Measurements from ENCODE around the gene TACR2. TPM values are rescaled to one million over a fixed set of nuclear protein-coding genes. Genes with fewer than 3 reads are reported as not detected.

TACR2 gene
- total and polyA plus RNA-seq, 2 of the 13 experiments (the other 11 are each of a cell fraction or from before 2014, with no cell fraction given), result 0.04 TPM; not detected in 1

DNA sequence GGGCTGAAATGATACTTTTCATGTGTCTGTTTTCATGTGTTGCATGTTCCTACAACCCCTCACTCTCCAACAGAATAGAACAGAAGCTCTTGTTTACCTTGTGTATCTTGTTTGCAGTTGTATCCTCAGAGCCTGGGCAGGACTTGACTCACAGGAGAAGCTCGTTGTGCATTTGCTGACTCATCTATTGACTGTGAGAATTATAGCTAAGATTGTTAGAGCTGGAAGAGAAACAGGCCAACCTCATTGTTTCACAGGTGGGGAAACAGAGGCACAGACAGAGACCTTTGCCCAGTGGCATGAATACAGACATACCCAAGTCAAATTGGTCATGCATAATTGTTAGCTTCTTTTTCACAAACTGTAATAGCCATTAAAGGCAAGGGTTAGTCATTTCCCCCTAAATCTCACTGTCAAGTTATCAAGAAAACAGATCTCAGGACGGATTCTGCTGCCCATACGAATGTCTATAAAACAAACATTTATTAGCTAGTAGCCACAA is 30.0 kb upstream of the TACR2 start (continued):
- TF ChIP-seq, protein P1, sequence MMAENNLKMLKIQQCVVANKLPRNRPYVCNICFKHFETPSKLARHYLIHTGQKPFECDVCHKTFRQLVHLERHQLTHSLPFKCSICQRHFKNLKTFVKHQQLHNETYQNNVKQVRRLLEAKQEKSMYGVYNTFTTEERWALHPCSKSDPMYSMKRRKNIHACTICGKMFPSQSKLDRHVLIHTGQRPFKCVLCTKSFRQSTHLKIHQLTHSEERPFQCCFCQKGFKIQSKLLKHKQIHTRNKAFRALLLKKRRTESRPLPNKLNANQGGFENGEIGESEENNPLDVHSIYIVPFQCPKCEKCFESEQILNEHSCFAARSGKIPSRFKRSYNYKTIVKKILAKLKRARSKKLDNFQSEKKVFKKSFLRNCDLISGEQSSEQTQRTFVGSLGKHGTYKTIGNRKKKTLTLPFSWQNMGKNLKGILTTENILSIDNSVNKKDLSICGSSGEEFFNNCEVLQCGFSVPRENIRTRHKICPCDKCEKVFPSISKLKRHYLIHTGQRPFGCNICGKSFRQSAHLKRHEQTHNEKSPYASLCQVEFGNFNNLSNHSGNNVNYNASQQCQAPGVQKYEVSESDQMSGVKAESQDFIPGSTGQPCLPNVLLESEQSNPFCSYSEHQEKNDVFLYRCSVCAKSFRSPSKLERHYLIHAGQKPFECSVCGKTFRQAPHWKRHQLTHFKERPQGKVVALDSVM (CRISPR knock-in tag; IDR thresholded peaks at IDR 0.05), result no peak
- TF ChIP-seq NFE2L2 (IDR thresholded peaks at IDR 0.05; ENCODE audit: low read length), result peak; percentile 93
- TF ChIP-seq, protein P2, sequence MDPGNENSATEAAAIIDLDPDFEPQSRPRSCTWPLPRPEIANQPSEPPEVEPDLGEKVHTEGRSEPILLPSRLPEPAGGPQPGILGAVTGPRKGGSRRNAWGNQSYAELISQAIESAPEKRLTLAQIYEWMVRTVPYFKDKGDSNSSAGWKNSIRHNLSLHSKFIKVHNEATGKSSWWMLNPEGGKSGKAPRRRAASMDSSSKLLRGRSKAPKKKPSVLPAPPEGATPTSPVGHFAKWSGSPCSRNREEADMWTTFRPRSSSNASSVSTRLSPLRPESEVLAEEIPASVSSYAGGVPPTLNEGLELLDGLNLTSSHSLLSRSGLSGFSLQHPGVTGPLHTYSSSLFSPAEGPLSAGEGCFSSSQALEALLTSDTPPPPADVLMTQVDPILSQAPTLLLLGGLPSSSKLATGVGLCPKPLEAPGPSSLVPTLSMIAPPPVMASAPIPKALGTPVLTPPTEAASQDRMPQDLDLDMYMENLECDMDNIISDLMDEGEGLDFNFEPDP (CRISPR knock-in tag; conservative IDR thresholded peaks at IDR 0.05), result no peak
- no peak for TF ChIP-seq REL (CRISPR knock-in tag; conservative IDR thresholded peaks at IDR 0.05)
- TF ChIP-seq ZNF550 (CRISPR knock-in tag; IDR thresholded peaks at IDR 0.05; ENCODE audit: borderline replicate concordance), result no peak
- TF ChIP-seq REPIN1 (CRISPR knock-in tag; IDR thresholded peaks at IDR 0.05; ENCODE audit: borderline replicate concordance, low read depth), result no peak
- TF ChIP-seq SRY (CRISPR knock-in tag; IDR thresholded peaks at IDR 0.05), result no peak
- no peak for TF ChIP-seq ZNF556 (CRISPR knock-in tag; IDR thresholded peaks at IDR 0.05; ENCODE audit: borderline replicate concordance)
- no peak for TF ChIP-seq XBP1 (CRISPR knock-in tag; IDR thresholded peaks at IDR 0.05)
- no peak for TF ChIP-seq TGIF2 (CRISPR knock-in tag; IDR thresholded peaks at IDR 0.05)
- TF ChIP-seq ONECUT2 (CRISPR knock-in tag; IDR thresholded peaks at IDR 0.05), result no peak
- TF ChIP-seq FOSL1 (CRISPR knock-in tag; IDR thresholded peaks at IDR 0.05; ENCODE audit: borderline replicate concordance), result peak; percentile 34; the same call in 1 of the 2 replicates
- 0 out of 2 replicates have a peak, but pooled peaks have one; percentile 47 for TF ChIP-seq DPF2 (CRISPR knock-in tag; IDR thresholded peaks at IDR 0.05; ENCODE audit: borderline replicate concordance, low read depth)
- peak; percentile 93 for TF ChIP-seq FOXA3 (CRISPR knock-in tag; IDR thresholded peaks at IDR 0.05)
- TF ChIP-seq, protein P3, sequence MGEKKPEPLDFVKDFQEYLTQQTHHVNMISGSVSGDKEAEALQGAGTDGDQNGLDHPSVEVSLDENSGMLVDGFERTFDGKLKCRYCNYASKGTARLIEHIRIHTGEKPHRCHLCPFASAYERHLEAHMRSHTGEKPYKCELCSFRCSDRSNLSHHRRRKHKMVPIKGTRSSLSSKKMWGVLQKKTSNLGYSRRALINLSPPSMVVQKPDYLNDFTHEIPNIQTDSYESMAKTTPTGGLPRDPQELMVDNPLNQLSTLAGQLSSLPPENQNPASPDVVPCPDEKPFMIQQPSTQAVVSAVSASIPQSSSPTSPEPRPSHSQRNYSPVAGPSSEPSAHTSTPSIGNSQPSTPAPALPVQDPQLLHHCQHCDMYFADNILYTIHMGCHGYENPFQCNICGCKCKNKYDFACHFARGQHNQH (CRISPR knock-in tag; IDR thresholded peaks at IDR 0.05), result 0 out of 2 replicates have a peak, but pooled peaks have one; percentile 27
- TF ChIP-seq TMF1 (CRISPR knock-in tag; IDR thresholded peaks at IDR 0.05; ENCODE audit: low read depth), result no peak
- no peak for TF ChIP-seq ZNF674 (CRISPR knock-in tag; IDR thresholded peaks at IDR 0.05; ENCODE audit: low read depth)
- TF ChIP-seq HMG20A (CRISPR knock-in tag; IDR thresholded peaks at IDR 0.05; ENCODE audit: borderline replicate concordance), result no peak; the same call in 1 of the 2 replicates
- TF ChIP-seq ZNF382 (CRISPR knock-in tag; IDR thresholded peaks at IDR 0.05; ENCODE audit: borderline replicate concordance), result no peak
- no peak for TF ChIP-seq NRL (CRISPR knock-in tag; IDR thresholded peaks at IDR 0.05; ENCODE audit: borderline replicate concordance)
- TF ChIP-seq, protein P4, sequence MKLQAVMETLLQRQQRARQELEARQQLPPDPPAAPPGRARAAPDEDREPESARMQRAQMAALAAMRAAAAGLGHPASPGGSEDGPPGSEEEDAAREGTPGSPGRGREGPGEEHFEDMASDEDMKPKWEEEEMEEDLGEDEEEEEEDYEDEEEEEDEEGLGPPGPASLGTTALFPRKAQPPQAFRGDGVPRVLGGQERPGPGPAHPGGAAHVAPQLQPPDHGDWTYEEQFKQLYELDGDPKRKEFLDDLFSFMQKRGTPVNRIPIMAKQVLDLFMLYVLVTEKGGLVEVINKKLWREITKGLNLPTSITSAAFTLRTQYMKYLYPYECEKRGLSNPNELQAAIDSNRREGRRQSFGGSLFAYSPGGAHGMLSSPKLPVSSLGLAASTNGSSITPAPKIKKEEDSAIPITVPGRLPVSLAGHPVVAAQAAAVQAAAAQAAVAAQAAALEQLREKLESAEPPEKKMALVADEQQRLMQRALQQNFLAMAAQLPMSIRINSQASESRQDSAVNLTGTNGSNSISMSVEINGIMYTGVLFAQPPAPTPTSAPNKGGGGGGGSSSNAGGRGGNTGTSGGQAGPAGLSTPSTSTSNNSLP (IDR thresholded peaks at IDR 0.05; ENCODE audit: low read depth, low read length), result no peak
- TF ChIP-seq CENPT (CRISPR knock-in tag; IDR thresholded peaks at IDR 0.05; ENCODE audit: low read depth), result no peak
- TF ChIP-seq SRSF9 (IDR thresholded peaks at IDR 0.05; ENCODE audit: borderline replicate concordance, insufficient read depth, low read depth, low read length, poor library complexity, severe bottlenecking), result no peak
- no peak for TF ChIP-seq KDM1A (CRISPR knock-in tag; IDR thresholded peaks at IDR 0.05)
- no peak for TF ChIP-seq ZFP36L1 (CRISPR knock-in tag; IDR thresholded peaks at IDR 0.05)
- TF ChIP-seq BORCS8-MEF2B (CRISPR knock-in tag; IDR thresholded peaks at IDR 0.05), result no peak

Measured in HepG2 (cell line).